H9 (cell line): ENCODE measurements around the gene CACNB3. TPM values are rescaled to one million over a fixed set of nuclear protein-coding genes. Genes with fewer than 3 reads are reported as not detected.

Experiments used
- DNase-seq: peaks from one replicate; pipeline ENCODE4 v3.0.0-alpha.2; 2017
- H2AFZ ChIP-seq: one replicate; pipeline ENCODE4 v1.6.1; 2013; ENCODE audit warnings: mild to moderate bottlenecking, low read length, control low read depth, moderate library complexity
- H2AK5ac ChIP-seq: 2 replicates; pipeline ENCODE4 v1.6.1; 2013; ENCODE audit warnings: low read length, control low read depth, mixed read lengths; ENCODE audit not compliant: insufficient read length
- H2BK120ac ChIP-seq: one replicate; pipeline ENCODE4 v1.6.1; 2013; ENCODE audit warnings: low read depth, mild to moderate bottlenecking, low read length, control low read depth, inconsistent platforms; ENCODE audit not compliant: poor library complexity, severe bottlenecking
- H2BK12ac ChIP-seq: 2 replicates; pipeline ENCODE4 v1.6.1; 2013; ENCODE audit warnings: low read length, control low read depth, mixed read lengths, low read depth; ENCODE audit not compliant: insufficient read length
- H2BK15ac ChIP-seq: 2 replicates; pipeline ENCODE4 v1.6.1; 2013; ENCODE audit warnings: low read depth, low read length, control low read depth
- H2BK20ac ChIP-seq: one replicate; pipeline ENCODE4 v1.6.1; 2013; ENCODE audit warnings: low read depth, mild to moderate bottlenecking, low read length, control low read depth, inconsistent platforms; ENCODE audit not compliant: poor library complexity, severe bottlenecking
- H2BK5ac ChIP-seq: 2 replicates; pipeline ENCODE4 v1.6.1; 2013; ENCODE audit warnings: low read length, control low read depth, mixed read lengths; ENCODE audit not compliant: insufficient read length
- H3K14ac ChIP-seq: 2 replicates; pipeline ENCODE4 v1.6.1; 2013; ENCODE audit warnings: low read length, control low read depth; ENCODE audit not compliant: insufficient read depth
- H3K18ac ChIP-seq: 2 replicates; pipeline ENCODE4 v1.6.1; 2013; ENCODE audit warnings: low read depth, mild to moderate bottlenecking, mixed read lengths, low read length, control low read depth; ENCODE audit not compliant: insufficient read length
- H3K23ac ChIP-seq: 2 replicates; pipeline ENCODE4 v1.6.1; 2013; ENCODE audit warnings: low read length, control low read depth, mixed read lengths, low read depth; ENCODE audit not compliant: insufficient read length
- H3K23me2 ChIP-seq: 2 replicates; pipeline ENCODE4 v1.6.1; 2013; ENCODE audit warnings: low read depth, mild to moderate bottlenecking, mixed read lengths, low read length, control low read depth; ENCODE audit not compliant: insufficient read length, poor library complexity, severe bottlenecking
- H3K27ac ChIP-seq: 2 replicates; pipeline ENCODE4 v1.5.1; 2013; ENCODE audit warnings: low read length, control low read depth, mixed read lengths, low read depth; ENCODE audit not compliant: insufficient read length
- H3K27me3 ChIP-seq: 2 replicates; pipeline ENCODE4 v1.6.1; 2013; ENCODE audit warnings: low read length, control low read depth, inconsistent platforms; ENCODE audit not compliant: insufficient read depth
- H3K4ac ChIP-seq: 2 replicates; pipeline ENCODE4 v1.6.1; 2013; ENCODE audit warnings: low read depth, mild to moderate bottlenecking, control low read depth, inconsistent platforms, low read length, moderate library complexity
- H3K4me1 ChIP-seq: 2 replicates; pipeline ENCODE4 v1.6.1; 2013; ENCODE audit warnings: low read length, control low read depth, inconsistent platforms; ENCODE audit not compliant: insufficient read depth
- H3K4me2 ChIP-seq: 2 replicates; pipeline ENCODE4 v1.6.1; 2013; ENCODE audit warnings: low read length, control low read depth, mixed read lengths; ENCODE audit not compliant: insufficient read length, insufficient read depth
- H3K56ac ChIP-seq: 2 replicates; pipeline ENCODE4 v1.6.1; 2013; ENCODE audit warnings: low read depth, mild to moderate bottlenecking, mixed read lengths, low read length, control low read depth; ENCODE audit not compliant: insufficient read length
- H3K79me1 ChIP-seq: 2 replicates; pipeline ENCODE4 v1.6.1; 2013; ENCODE audit warnings: low read depth, mild to moderate bottlenecking, moderate library complexity, low read length, control low read depth, inconsistent platforms; ENCODE audit not compliant: insufficient read depth, poor library complexity, severe bottlenecking
- H3K79me2 ChIP-seq: 2 replicates; pipeline ENCODE4 v1.6.1; 2013; ENCODE audit warnings: low read length, control low read depth, inconsistent platforms; ENCODE audit not compliant: insufficient read depth
- H3K9ac ChIP-seq: 2 replicates; pipeline ENCODE4 v1.6.1; 2013; ENCODE audit warnings: low read length, control low read depth, mixed read lengths; ENCODE audit not compliant: insufficient read length; ENCODE audit errors: extremely low read depth
- H3K9me3 ChIP-seq: one replicate; pipeline ENCODE4 v1.6.1; 2013; ENCODE audit warnings: low read depth, low read length, inconsistent platforms; ENCODE audit not compliant: control insufficient read depth
- H3T11ph ChIP-seq: one replicate; pipeline ENCODE4 v1.6.1; 2013; ENCODE audit warnings: mild to moderate bottlenecking, low read length, control low read depth, inconsistent platforms
- H4K20me1 ChIP-seq: one replicate; pipeline ENCODE4 v1.6.1; 2013; ENCODE audit not compliant: control insufficient read depth, insufficient read length, insufficient read depth
- H4K5ac ChIP-seq: 2 replicates; pipeline ENCODE4 v1.6.1; 2013; ENCODE audit warnings: low read depth, mild to moderate bottlenecking, mixed read lengths, low read length, control low read depth; ENCODE audit not compliant: insufficient read length
- H4K8ac ChIP-seq: replicated peaks from 2 replicates; pipeline ENCODE4 v1.6.1; 2013; ENCODE audit warnings: low read length, control low read depth, mixed read lengths, low read depth; ENCODE audit not compliant: insufficient read length
- H4K91ac ChIP-seq: 2 replicates; pipeline ENCODE4 v1.6.1; 2013; ENCODE audit warnings: low read depth, mild to moderate bottlenecking, moderate library complexity, mixed read lengths, low read length, control low read depth; ENCODE audit not compliant: insufficient read length
- H3K27ac Mint-ChIP-seq, 3 experiments: 2 replicates in 2 of 3; 3 replicates in 1 of 3; pipeline ENCODE4 v1.8.0; 2020 to 2021; ENCODE audit warnings: mixed read lengths in 3 of 3, mild to moderate bottlenecking in 1 of 3, moderate library complexity in 1 of 3
- H3K27me3 Mint-ChIP-seq: 2 replicates; pipeline ENCODE4 v1.8.0; 2021; ENCODE audit warnings: low read depth, mild to moderate bottlenecking, moderate library complexity, mixed read lengths
- H3K36me3 Mint-ChIP-seq, 3 experiments: 2 replicates in 2 of 3; 3 replicates in 1 of 3; pipeline ENCODE4 v1.8.0; 2020 to 2021; ENCODE audit warnings: low read depth in 3 of 3, mixed read lengths in 3 of 3; ENCODE audit not compliant: insufficient read depth in 1 of 3
- H3K4me1 Mint-ChIP-seq, 2 experiments: 2 replicates each; pipeline ENCODE4 v1.8.0; 2020; ENCODE audit warnings: mixed read lengths in 2 of 2
- H3K4me3 Mint-ChIP-seq, 2 experiments: 2 replicates in 1 of 2; 3 replicates in 1 of 2; pipeline ENCODE4 v1.8.0; 2020 to 2021; ENCODE audit warnings: mild to moderate bottlenecking in 2 of 2, mixed read lengths in 2 of 2, moderate library complexity in 1 of 2
- H3K9me3 Mint-ChIP-seq, 2 experiments: 2 replicates in 1 of 2; 3 replicates in 1 of 2; pipeline ENCODE4 v1.8.0; 2020; ENCODE audit warnings: mild to moderate bottlenecking in 2 of 2, mixed read lengths in 2 of 2, moderate library complexity in 1 of 2
- CTCF ChIP-seq: fragments of 200-600 bp; sonication (generic); conservative IDR thresholded peaks from 3 replicates; pipeline ENCODE4 v1.8.0; 2021; ENCODE audit warnings: antibody characterized with exemption, mild to moderate bottlenecking
- WGBS: extraction: QIAGEN DNeasy Blood & Tissue Kit; methylation state at CpG from one replicate; pipeline ENCODE4 v1.1.7; 2013; ENCODE audit warnings: missing lambda C conversion rate, low lambda C conversion rate, mixed read lengths; ENCODE audit not compliant: insufficient read length; ENCODE audit errors: extremely low coverage; 5-methylcytosine and 5-hydroxymethylcytosine counted together
- total RNA-seq: library from RNA; stranded (reverse); gene quantifications from 2 replicates; pipeline ENCODE4 v1.2.1, GENCODE V29; 2021

CACNB3 gene
- total RNA-seq, 1 experiment from 2014 or later: 35.1 TPM

DNA sequence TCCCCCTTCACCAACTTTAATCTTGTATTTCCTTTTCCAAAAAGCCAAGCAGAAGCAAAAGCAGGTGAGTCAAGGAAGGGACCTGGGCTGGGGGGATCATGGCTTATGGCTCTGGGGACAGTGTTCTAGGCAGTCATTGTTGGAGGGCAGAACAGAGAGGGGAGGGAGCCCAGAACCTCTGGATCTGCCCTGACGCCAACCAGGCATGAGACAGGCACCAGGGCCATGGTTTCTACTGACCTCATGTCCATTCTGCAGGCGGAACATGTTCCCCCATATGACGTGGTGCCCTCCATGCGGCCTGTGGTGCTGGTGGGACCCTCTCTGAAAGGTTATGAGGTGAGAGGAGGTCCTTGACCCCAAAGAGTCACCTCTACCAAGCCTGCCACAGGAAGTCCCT lies 6.6 kb downstream of the CACNB3 start:
- Histone ChIP-seq H3K4me1 (no peaks in the 10 kb centered on the region), H3K56ac (no peak overlapping the region), H3K27ac (no peak overlapping the region), H2BK15ac (no peak overlapping the region), H2AFZ (no peak overlapping the region), H3K27me3 (no peaks in the 10 kb centered on the region; the same call in 1 of the 2 replicates), H2BK12ac (no peak overlapping the region), H3K79me1 (no peaks in the 10 kb centered on the region), H3K9me3 (no peaks in the 10 kb centered on the region), H4K8ac (no peak overlapping the region), H3K14ac (no peak overlapping the region), H3T11ph (no peak overlapping the region), H3K18ac (no peak overlapping the region), H2BK5ac (no peak overlapping the region), H2BK20ac (no peak overlapping the region), H4K5ac (no peak overlapping the region), H2BK120ac (no peak overlapping the region), H3K4me2 (no peak overlapping the region), H3K23ac (no peak overlapping the region), H2AK5ac (no peak overlapping the region), H3K79me2 (no peaks in the 10 kb centered on the region), H3K9ac (no peak overlapping the region), H3K23me2 (no peaks in the 10 kb centered on the region), H4K91ac (no peak overlapping the region), H4K20me1 (no peaks in the 10 kb centered on the region), H3K4ac (no peak overlapping the region)
- WGBS: no CpG with 5 or more reads among the region's 4 CpGs
- H3K36me3 Mint-ChIP-seq: peaks cover 8 to 62% (median 40%) of the 10 kb centered on the region in 3 experiments; a peak in 6 of 7 replicates
- H3K27ac Mint-ChIP-seq: no peak overlapping the region; a peak in 1 of 7 replicates
- peaks cover 20 to 30% of the 10 kb centered on the region in 2 experiments for H3K4me1 Mint-ChIP-seq
- TF ChIP-seq CTCF: no peak
- H3K27me3 Mint-ChIP-seq: peaks cover 2% of the 10 kb centered on the region
- no peak overlapping the region for H3K4me3 Mint-ChIP-seq
- no peak for DNase-seq
- no peaks in the 10 kb centered on the region for H3K9me3 Mint-ChIP-seq
